ENCODE data around the gene ZNF670.
A peak's percentile ranks its signal among the peaks of the same experiment; 100 is the strongest.

ZNF670 gene

GRCh38 chr1:247079141-247079874, 697 bp upstream of the ZNF670 start:
- no peak for DNase-seq (ENCODE audit: low read depth, low spot score)
- TF ChIP-seq CTCF (IDR thresholded peaks at IDR 0.05; ENCODE audit: insufficient read depth, low read length, missing control alignments) = no peak
- ChIA-PET CTCF (interaction anchor here (0.8 to 3.1 kb wide), 9 partner anchors 10 to 390 kb away, joined by 3 to 27 read pairs (median 5); partner anchors contain the start of gene ZNF669), POLR2A (interaction anchor here (0.6 to 1.6 kb wide), 2 partner anchors 15 to 96 kb away, joined by 3 to 4 read pairs; no protein-coding TSS in a partner anchor)
- no peak overlapping the region for H3K4me3 ChIP-seq (ENCODE audit: low read depth, low read length)

DNA sequence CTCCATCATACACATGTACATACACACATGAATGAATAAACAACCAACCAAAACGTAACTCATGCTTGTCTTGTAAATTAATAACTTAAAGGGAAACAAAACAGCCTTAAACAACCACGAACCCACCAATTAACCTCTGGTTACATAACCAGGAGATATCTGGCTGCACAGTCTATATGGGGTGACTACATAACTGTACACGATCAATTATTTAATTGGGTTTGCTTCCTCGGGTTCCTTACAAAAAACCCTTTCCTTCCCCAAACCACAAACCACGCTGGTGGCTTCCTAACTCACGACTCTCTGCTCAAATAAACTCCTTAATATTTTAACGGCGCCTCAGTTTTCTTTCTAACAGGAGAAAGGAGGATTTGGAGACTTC, 744 bp downstream of the ZNF670 start:
- POLR2A ChIA-PET = interaction anchor here (1.6 kb wide), 1 partner anchor 13 kb away, joined by 4 read pairs; no protein-coding TSS in a partner anchor
- CTCF ChIA-PET = interaction anchor here (0.7 to 3.1 kb wide), 5 partner anchors 27 to 389 kb away, joined by 3 to 27 read pairs (median 5); partner anchors contain the start of gene ZNF669
- no peak for TF ChIP-seq CTCF (IDR thresholded peaks at IDR 0.05; ENCODE audit: insufficient read depth, low read length, missing control alignments)
- H3K4me3 ChIP-seq (ENCODE audit: low read depth, low read length) = peak overlapping the region; percentile 91
- no peak for DNase-seq (ENCODE audit: low read depth, low spot score)

GRCh38 chr1:247077213-247077612, 1.4 kb downstream of the ZNF670 start:
- CTCF ChIA-PET = no interaction called here
- H3K4me3 ChIP-seq (ENCODE audit: low read depth, low read length) = no peak overlapping the region; the same call in 1 of the 2 replicates
- POLR2A ChIA-PET = no interaction called here
- DNase-seq (ENCODE audit: low read depth, low spot score) = no peak
- TF ChIP-seq CTCF (IDR thresholded peaks at IDR 0.05; ENCODE audit: insufficient read depth, low read length, missing control alignments) = no peak

DNA sequence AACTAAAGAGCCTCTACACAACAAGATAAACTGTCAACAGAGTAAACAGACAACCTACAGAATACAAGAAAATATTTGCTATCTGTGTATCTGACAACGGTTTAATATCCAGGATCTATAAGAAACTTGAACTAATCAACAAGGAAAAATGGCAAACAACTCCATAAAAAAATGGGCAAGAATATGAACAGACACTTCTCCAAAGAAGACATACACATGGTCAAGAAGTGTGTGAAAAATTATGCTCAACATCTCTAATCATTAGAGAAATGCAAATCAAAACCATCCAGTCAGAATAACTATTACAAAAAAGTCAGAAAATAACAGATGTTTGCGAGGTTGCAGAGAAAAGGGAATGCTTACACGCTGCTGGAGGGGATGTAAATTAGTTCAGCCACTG, 8.0 kb downstream of the ZNF670 start:
- CTCF ChIA-PET = no interaction called here
- POLR2A ChIA-PET = no interaction called here
- no peak overlapping the region for H3K4me3 ChIP-seq (ENCODE audit: low read depth, low read length)
- TF ChIP-seq CTCF (IDR thresholded peaks at IDR 0.05; ENCODE audit: insufficient read depth, low read length, missing control alignments) = no peak
- no peak for DNase-seq (ENCODE audit: low read depth, low spot score)

- TF ChIP-seq CTCF (IDR thresholded peaks at IDR 0.05; ENCODE audit: insufficient read depth, low read length, missing control alignments) = no peak
- CTCF ChIA-PET = no interaction called here
- no peak for DNase-seq (ENCODE audit: low read depth, low spot score)
- POLR2A ChIA-PET = interaction anchor here (1.1 kb wide), 1 partner anchor 14 kb away, joined by 4 read pairs; the partner anchor contains the start of gene ZNF670
- H3K4me3 ChIP-seq (ENCODE audit: low read depth, low read length) = no peak overlapping the region
These were observed 14.3 kb downstream of the ZNF670 start for GRCh38 chr1:247064304-247064703.

DNA sequence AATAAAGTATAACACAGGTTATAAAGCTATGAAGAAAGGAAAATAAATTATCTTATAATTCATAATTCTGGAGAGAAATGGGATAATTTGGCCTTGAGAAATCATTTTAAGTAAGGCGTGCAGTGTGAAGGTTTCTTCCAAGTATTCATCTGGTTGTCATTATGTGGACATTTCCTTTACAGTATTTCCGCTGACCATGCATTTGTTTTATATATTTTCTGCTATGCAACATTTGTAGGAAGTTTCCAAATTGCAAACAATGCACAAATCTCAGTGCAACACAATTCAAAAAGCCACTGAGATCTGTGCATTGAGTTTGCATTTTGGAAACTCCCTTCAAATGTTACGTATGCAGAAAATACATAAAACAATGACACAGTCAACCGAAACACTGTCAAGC, 17.8 kb downstream of the ZNF670 start:
- ChIA-PET CTCF (interaction anchor here (1.8 kb wide), 1 partner anchor 18 kb away, joined by 6 read pairs; the partner anchor contains the start of gene ZNF670), POLR2A (no interaction called here)
- DNase-seq (ENCODE audit: low read depth, low spot score) = no peak
- H3K4me3 ChIP-seq (ENCODE audit: low read depth, low read length) = no peak overlapping the region
- no peak for TF ChIP-seq CTCF (IDR thresholded peaks at IDR 0.05; ENCODE audit: insufficient read depth, low read length, missing control alignments)

Measured in AG04449 (cell line).